HG02798 (cell line): ENCODE data around the gene LUZP2.

Experiments used
- ATAC-seq: cut with Tn5 transposase; IDR thresholded peaks from one replicate; pipeline ENCODE4 v1.9.1; 2021; ENCODE audit warnings: mild to moderate bottlenecking; ENCODE audit not compliant: unreplicated experiment, poor library complexity

The LUZP2 gene

DNA sequence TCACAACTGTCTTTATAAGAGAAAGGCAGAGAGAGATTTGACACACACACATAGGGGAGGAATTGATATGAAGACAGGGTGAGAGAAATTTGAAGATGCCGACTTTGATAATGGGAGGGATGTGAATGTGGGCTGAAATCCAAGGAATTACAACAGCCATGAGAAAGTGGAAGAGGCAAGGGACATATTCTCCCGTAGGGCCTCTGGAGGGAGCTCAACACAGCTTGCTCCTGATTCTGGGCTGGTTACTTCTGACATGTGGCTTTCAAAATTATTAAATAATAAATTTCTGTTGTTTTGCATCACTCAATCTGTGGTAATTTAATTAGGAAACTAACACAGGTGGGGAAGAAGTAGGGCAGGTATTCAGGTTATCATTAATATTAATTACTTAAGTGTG, 282.9 kb downstream of the LUZP2 start:
- no peak for ATAC-seq

DNA sequence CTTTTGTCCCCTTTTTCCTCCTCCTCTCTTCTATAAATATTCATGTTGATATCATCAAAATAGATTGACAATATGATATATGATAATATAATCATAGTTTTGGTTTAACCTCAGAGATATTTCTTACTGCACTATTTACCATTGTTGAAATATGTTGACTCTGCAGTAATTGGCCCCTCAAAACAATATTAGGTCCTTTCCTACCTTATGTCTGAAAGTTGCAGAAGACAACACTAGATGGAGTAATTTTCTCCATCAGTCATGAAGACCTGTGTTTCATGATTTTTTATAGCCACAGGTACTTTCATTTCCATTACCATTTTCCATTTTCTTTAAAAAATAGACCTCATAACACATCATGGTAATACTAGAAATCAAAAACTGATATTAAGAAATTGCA, 284.4 kb downstream of the LUZP2 start:
- no peak for ATAC-seq

DNA sequence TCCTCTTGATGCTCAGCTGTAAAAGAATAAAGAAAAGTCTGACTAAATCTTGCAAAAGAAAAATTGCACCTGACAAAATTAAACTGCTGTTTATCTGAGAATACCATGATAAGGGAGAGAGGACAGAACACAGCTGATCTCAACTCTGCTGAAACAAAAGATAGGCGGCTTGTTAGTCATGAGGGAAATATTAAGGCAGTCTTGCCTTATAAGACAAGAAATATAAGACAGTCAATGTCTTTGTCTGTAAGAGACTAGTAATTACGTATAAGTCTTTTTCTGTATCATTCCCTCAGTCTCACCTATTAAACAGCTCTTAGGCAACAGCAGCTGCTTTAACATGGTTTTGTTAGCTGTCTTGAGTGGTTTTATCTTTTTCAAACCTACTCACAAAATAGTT, 296.6 kb downstream of the LUZP2 start:
- ATAC-seq, result no peak

DNA sequence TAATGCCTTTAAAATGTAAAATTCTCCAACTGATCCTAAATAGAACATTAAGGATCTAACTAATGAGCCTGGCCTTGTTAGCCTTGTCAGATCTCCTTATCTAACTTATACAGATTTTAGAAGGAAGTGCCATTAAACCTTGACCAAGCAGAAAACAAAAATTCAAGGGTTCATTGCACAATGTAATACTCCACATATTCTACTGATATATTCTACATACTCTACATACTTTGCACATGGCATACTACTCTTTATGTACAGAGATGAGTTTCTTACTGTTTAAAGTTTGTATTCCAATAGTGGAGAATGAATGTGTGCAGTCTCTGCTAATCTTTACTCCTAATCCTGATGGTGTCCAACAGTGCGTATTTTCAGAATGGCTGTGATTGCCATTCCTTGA, 297.2 kb downstream of the LUZP2 start:
- ATAC-seq, result no peak

DNA sequence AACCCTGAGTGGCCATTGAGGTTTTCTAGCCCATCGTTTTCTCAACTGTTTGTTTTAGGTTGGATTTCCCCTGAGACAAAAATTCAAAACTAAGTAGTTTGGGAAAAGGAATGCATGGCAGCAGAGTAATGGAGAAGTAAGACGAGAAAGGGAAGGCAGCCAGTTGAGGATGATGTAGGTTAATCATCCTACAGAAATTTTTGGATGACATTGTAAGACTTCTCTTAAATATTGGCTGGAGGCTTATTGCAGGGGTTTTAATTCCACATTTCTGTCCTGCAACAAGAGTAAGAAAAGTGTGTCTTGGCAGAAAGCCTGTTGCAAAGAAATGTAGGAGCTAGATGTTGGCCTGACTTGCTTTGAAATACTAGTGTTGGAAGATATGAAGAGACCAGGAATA, 308.8 kb downstream of the LUZP2 start:
- ATAC-seq, result no peak

DNA sequence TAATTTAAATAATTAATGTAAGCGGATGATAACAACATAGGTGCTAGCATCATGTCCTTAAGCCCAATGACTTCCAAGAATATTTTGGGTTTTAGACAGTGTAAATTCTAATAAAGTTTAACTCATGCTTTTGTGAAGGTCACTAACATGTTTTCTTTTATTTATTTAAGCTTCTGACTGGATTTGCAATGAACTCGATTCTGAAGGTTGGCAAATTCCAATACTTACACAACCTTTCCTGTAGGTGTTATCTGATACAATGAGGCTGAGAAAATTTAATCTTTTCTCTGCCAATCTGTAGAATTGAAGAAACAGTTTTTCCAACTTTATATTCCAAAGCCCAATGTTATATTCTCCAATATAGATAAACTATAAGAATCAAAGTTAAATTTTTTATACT, 311.3 kb downstream of the LUZP2 start:
- ATAC-seq, result no peak

DNA sequence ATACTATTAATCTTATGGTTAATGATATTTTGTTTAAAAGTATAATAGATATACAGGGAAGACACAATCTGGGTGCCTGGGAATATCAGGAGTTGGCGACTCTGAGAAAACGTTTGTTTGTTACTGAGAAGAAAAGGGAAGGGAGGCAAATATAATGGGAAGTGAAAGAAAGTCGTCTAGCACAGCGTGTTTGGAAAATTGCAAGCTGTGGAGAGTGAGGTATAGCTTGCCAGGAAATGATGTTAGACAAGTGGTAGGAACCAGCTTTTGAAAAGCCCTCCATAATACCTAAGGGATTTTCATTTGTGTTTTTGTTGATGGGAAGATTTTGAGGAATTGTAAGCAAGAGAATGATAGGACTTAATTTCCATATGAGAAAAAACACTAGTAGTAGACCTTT, 322.2 kb downstream of the LUZP2 start:
- ATAC-seq, result no peak

GRCh38 chr11:24819863-24820434, 323.1 kb downstream of the LUZP2 start:
- ATAC-seq, result no peak

GRCh38 chr11:24820541-24820940, 323.7 kb downstream of the LUZP2 start:
- no peak for ATAC-seq

DNA sequence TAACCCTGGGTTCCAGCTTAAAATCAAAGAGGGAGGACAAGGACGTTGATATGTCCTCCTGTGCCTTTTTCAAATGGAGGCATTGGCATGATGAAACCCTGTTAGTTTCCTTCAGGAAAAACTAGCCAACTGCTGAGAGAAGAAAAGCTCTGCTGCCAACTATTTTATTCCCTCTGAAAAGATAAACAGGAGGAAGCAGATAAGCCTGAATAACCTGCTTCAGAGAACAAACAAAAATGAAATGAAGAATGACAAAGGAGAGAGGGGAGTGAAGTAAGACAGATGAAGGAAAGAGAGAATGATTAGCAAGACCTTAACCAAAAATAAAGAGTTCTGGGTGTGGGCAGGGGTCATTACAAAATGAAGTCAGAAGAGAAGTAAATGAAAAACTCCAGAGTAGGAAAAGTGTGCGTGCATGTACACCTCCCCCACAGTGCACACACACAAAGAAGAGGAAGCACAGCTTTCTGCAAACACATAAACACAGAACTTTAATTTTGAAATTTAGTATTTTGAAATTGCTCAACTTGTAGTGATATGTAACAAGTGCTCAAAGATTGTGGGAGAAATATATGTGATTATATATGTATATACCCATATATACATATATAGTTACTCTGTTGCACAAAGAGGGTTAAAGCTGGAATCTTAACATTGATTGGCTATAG, 332.2 kb downstream of the LUZP2 start:
- ATAC-seq, result no peak

DNA sequence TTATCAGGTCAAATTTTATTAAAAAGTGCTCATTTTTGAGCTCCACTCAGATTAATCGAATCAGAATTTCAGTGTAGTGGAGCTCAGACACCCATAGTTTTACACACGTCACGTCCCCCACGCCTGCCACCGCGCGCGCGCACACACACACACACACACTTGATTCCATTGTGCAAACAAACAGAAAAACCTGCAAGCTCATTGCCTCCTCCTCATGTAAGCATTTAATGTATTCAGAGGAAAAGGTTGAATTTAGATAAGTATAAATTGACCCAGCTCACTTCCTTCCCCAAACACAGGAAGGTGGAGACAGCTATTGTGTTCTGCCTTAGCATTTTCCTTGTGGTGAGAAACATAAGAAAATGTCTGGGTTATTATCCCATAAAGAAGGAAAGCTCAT, 336.7 kb downstream of the LUZP2 start:
- ATAC-seq, result no peak

DNA sequence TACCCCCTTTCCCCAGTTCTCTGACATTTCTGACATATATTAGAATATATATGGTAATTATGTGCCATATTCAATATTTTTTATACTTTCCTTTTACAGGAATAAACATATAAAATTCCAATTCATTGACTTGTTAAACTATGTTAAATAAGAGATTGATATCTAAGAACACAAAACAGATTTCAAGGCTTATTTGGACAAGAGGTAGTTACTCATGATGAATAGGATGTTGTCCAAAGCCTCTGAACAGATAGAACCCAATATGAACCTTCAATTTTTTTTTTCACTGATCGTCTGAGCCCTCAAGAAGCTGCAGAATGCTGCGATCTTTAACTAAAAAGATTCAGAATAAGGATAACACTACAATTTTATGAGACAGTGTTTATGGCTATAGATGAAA, 340.3 kb downstream of the LUZP2 start:
- ATAC-seq, result no peak

- no peak for ATAC-seq
Observed at GRCh38 chr11:24842308-24842707, 345.5 kb downstream of the LUZP2 start.

DNA sequence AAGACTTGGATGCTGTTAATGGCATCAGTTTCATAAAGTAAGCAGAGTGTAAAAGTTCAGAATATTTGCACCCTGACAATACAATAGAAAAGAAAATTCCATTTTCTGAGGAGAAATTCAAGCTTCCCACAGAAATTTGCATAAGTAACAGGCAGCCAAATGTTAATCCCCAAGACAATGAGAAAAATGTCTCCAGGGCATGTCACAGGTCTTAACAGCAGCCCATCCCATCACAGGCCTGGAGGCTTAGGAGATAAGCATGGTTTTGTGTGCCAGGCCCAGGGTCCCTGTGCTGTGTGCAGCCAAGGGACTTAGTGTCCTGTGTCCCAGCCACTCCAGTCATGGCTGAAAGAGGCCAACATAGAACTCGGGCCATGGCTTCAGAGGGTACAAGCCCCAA, 347.6 kb downstream of the LUZP2 start:
- ATAC-seq, result no peak

DNA sequence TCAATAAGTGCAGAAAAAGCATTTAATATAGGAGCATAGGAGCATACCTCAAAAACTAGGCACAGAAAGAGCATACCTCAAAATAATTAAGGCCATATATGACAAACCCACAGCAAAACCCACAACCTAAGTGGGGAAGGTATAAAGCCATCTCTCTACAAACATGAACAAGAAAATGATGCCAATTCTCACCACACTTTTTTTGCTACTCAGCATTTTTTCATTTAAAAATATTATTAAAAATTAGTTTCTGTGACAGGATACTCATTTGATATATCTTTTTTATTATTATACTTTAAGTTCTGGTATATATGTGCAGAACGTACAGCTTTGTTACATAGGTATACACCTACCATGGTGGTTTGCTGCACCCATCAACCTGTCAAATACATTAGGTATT, 352.0 kb downstream of the LUZP2 start:
- no peak for ATAC-seq

DNA sequence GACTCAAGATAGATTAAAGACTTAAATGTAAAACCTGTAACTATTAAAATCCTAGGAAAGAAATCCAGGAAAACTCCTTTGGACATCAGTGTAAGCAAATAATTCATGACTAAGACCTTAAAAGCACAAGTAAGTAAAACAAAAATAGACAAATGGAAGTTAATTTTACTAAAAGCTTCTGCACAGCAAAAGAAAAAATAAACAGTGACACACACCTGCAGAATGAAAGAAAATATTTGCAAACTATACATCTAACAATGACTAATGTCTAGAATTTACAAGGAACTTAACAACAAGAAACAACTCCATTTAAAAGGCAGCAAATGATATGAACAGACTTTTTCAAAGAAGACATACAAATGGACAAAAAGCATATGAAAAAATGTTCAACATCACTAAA, 359.1 kb downstream of the LUZP2 start:
- ATAC-seq, result no peak

- ATAC-seq, result no peak
Observed at GRCh38 chr11:24859801-24860300, 363.0 kb downstream of the LUZP2 start.

- no peak for ATAC-seq
Observed at GRCh38 chr11:24861440-24861839, 364.6 kb downstream of the LUZP2 start.

- no peak for ATAC-seq
Observed at GRCh38 chr11:24866743-24867142, 369.9 kb downstream of the LUZP2 start.

- ATAC-seq, result no peak
Observed at GRCh38 chr11:24870048-24870447, 373.2 kb downstream of the LUZP2 start.

DNA sequence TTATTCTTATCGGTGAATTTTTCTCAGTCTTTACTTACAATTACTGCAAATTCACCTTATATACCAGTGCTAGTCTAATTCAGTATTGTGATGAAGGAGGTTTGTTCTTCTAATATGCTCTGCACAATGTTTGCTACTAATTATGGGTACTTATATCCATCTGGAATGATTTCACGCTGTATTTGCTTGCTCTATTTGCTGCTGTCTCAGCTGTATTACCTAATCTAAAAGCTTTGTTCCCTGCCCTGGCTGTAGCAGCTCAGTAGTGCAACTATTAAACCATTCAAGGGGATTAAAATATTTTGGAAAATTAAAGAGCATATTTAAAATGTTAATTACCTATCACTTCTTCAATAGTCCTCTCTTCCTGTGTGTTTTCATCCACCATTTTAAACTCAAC, 375.3 kb downstream of the LUZP2 start:
- ATAC-seq, result no peak

- ATAC-seq, result no peak
Observed at GRCh38 chr11:24872651-24873311, 375.9 kb downstream of the LUZP2 start.
